Uterus (tissue), 2 donors: ENCODE measurements around the gene RAI14.

Experiments used
- CTCF ChIP-seq, 4 experiments: fragments of 200-600 bp in 2 of 4; fragments of 450-650 bp in 2 of 4; sonication (generic) in 2 of 4; IDR thresholded peaks; one replicate each; pipeline ENCODE4 v1.5.1; 2016 to 2019; ENCODE audit warnings: antibody characterized with exemption in 4 of 4, mild to moderate bottlenecking in 2 of 4, moderate library complexity in 1 of 4
- POLR2A ChIP-seq, 2 donors: fragments of 450-650 bp; IDR thresholded peaks; one replicate each; pipeline ENCODE4 v1.6.1; 2016; ENCODE audit warnings: antibody characterized with exemption in 2 of 2, mild to moderate bottlenecking in 1 of 2, moderate library complexity in 1 of 2

GRCh38 chr5:34833976-34834793, 178.1 kb downstream of the RAI14 start:
- TF ChIP-seq CTCF (IDR thresholded peaks at IDR 0.05) (no peak), POLR2A (IDR thresholded peaks at IDR 0.05) (no peak)
